HG03378 (cell line): ENCODE results near the gene PEAR1.

Experiments
- ATAC-seq: cut with Tn5 transposase; IDR thresholded peaks from one replicate; pipeline ENCODE4 v1.9.1; 2021; ENCODE audit warnings: mild to moderate bottlenecking, moderate library complexity; ENCODE audit not compliant: unreplicated experiment

PEAR1 gene

GRCh38 chr1:156881101-156881500 lies 12.4 kb upstream of the PEAR1 start:
- ATAC-seq, result no peak

GRCh38 chr1:156881663-156882062 lies 11.9 kb upstream of the PEAR1 start:
- no peak for ATAC-seq

- ATAC-seq, result no peak
Measured at GRCh38 chr1:156882543-156882942, 11.0 kb upstream of the PEAR1 start.

- no peak for ATAC-seq
Measured at GRCh38 chr1:156883919-156884318, 9.6 kb upstream of the PEAR1 start.

GRCh38 chr1:156884560-156885184 lies 8.8 kb upstream of the PEAR1 start:
- no peak for ATAC-seq

DNA sequence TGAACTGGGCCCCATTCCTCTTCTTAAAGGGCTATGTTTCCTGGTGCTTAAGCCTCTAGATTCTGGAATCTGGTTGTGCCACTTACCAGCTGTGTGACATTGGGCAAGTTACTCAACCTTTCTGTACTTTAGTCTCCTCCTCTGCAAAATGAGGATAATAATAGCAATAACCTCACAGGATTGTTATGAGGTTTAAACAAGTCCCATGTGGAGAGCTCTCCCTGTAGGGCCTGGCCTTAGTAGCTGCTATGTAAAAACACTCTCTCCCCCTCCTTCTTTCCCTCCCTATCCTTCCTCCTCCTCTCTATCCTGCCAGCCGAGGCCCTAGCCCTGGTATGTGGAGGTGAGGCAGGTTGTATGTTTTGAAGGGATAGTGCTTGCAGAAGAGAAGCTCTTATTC lies 8.2 kb upstream of the PEAR1 start:
- ATAC-seq, result no peak

GRCh38 chr1:156885880-156886355 lies 7.6 kb upstream of the PEAR1 start:
- no peak for ATAC-seq

- ATAC-seq, result no peak
Measured at GRCh38 chr1:156886583-156887281, 6.8 kb upstream of the PEAR1 start.

DNA sequence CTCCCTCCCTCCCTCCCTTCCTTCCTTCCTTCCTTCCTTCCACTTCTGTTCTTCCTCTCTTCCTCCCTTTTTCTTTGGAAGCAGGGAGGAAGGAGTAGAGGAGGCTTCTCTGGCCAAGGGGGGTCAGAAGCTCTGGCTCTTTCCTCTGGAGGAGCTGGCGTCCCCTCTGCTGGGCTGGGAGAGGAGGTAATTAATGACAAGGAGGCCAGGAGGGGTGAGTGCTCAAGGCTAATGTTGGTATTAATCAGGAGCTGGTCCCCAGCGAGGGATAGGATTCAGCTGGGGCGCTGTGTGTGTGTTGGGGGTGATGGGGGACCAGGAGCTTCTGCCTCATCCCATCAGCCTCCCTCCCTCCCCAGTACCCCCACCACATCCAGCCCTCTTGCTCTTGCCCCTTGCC lies 6.2 kb upstream of the PEAR1 start:
- ATAC-seq, result no peak

DNA sequence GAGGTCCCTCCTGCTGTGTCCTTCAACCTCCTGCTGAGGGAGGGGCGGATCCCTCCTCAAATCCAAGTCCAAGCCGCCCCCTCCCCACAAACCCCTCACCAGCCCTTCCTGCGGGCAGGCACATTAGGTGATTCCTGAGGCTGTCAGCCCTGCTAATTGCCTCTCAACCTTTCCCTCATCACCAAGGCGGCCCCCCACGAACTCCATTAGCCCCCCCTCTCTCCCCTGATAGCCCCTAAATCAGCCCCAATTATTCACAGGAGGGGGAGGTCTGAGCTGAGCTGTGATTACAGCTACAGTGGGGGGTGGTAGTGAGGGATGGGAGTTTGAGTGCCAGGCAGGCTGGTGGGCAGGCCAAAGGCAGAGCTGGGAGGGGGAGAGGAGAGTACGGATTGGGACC lies 5.8 kb upstream of the PEAR1 start:
- ATAC-seq, result no peak

DNA sequence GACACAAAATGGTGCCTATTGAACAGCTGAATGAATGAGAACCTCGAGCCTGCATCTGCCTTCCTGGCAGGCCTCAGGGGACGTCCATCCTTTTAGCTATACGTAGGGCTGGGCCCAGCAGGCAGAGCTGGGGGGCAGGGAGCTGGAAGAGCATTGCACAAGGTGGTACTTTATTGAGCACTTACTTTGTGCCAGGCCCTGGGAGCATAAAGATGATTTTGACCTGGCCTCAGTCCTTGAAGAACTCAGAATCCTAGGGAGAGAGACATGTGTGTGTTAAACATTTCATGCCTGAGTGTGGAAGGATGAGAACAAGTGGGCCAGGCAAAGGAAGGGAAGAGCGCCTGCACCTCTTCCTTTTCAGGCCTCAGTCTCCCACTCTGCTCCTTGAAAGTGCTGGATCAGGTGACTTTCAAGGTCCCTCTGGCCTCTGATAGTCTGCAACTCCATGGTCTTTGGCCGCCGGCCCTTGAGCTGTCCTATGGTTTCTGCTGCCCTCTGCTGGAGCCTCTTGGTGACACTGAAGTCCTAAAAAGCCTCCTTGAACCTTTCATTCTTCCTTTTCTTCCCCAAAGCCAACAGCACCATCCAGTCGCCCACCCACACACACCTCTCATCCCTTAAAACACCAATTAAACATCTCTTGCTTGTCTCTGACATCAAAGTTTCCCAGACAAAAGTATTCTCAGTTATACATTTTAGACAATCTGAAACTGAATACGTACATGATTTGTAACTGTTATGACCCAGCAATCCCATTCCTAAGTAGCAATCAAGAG lies 3.5 kb upstream of the PEAR1 start:
- no peak for ATAC-seq

GRCh38 chr1:156892190-156893047 lies 1.1 kb upstream of the PEAR1 start:
- peak; percentile 62 for ATAC-seq

DNA sequence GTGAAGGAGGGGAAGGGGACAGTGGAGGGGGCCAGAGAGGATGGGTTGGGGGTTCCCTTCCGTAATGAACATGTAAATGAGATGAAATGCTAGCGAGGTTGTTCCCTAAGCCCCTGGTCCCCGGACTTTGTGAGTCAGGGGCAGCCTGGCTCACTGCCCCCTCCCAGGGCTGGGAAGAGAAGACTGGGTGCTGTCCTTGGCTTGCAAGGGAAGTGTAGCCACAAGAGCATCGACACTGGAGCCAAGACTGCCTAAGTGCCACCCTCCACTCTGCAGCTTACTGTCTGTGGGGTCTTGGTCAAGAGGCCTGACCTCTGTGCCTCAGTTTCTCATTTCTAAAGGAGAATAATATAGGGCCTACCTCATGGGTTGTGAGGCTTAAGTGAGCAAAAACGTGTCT lies 483 bp downstream of the PEAR1 start:
- ATAC-seq, result no peak

GRCh38 chr1:156894711-156895454 lies 1.4 kb downstream of the PEAR1 start:
- ATAC-seq, result no peak

- no peak for ATAC-seq
Measured at GRCh38 chr1:156895455-156895812, 1.9 kb downstream of the PEAR1 start.

GRCh38 chr1:156895927-156896326 lies 2.4 kb downstream of the PEAR1 start:
- ATAC-seq, result no peak

GRCh38 chr1:156896490-156897033 lies 3.0 kb downstream of the PEAR1 start:
- ATAC-seq, result no peak

DNA sequence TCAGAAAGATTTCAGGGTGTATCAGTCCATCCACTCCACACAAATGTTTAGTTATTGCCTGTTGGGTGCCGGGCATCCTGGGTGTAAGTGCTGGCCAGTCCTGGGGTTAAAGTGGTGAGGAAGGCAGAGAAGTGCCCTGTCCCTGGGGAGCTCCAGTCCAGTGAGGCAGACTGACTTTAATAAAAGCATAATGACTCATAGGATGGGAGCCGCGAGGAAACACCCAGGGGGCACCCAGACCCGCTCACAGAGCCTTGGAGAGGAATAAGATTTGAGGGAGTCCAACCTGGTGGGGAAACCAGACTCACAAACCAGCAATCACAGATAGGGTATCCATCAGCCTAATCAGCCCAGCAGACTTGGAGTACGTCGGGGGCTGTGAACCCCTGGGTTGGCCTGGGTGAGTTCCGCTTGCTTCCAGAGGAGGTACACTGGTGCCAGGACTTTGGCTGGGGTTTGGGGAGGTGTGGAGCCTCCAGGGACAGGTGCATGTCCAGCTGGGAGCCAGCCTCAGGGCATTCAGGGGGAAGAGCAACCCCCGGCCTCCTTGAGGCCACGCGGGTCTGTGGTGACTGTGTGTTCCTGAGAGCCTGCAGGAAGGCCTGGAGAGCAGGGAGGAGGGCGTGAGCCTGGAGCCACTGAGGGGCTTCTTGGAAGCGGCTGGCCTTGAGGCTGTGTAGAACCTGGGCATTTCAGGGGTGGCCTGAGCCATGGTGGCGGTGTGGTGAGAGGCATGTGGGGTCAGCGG lies 3.7 kb downstream of the PEAR1 start:
- no peak for ATAC-seq

DNA sequence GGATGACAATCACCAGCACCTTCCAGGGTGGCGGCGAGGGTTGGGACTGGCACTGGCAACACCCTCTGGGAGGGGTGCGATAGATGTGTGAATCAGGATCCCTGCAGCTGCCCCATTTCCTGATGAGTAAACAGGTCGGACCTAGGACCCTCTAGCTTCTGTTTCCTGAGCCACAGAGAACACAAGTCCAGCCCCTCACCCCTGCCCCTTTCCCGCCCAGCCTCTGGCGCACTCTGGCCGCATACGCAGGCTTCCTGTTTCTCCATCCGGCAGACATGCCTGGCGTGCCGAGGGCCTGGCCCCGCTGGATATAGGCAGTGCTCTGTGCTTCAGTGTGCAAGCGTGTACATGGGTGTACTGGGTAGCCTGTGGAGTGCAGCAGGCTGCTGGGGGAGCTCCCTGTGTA lies 4.6 kb downstream of the PEAR1 start:
- ATAC-seq, result no peak
